LNCaP clone FGC (cell line): ENCODE data around the gene LATS1.
"Not testable (repeated sequence)": the region's sequence is repeated elsewhere in the genome, so short reads cannot be mapped to it uniquely, and the experiment has no call there.

Source experiments
- DNase-seq: peaks from one replicate; pipeline ENCODE4 v3.0.0-alpha.2; 2011; ENCODE audit warnings: low read depth
- H3K4me3 ChIP-seq: 2 replicates; pipeline ENCODE4 v1.5.1; 2011; ENCODE audit warnings: mild to moderate bottlenecking, low read depth, low read length, control low read depth
- TF ChIP-seq, protein P1 (sequence below): IDR thresholded peaks from 2 replicates; pipeline ENCODE4 v1.5.1; 2012; ENCODE audit warnings: mild to moderate bottlenecking; ENCODE audit not compliant: control insufficient read depth, insufficient read depth; ENCODE audit errors: extremely low read depth

The LATS1 gene

GRCh38 chr6:149694921-149695320 lies 23.0 kb downstream of the LATS1 start:
- TF ChIP-seq, protein P1, sequence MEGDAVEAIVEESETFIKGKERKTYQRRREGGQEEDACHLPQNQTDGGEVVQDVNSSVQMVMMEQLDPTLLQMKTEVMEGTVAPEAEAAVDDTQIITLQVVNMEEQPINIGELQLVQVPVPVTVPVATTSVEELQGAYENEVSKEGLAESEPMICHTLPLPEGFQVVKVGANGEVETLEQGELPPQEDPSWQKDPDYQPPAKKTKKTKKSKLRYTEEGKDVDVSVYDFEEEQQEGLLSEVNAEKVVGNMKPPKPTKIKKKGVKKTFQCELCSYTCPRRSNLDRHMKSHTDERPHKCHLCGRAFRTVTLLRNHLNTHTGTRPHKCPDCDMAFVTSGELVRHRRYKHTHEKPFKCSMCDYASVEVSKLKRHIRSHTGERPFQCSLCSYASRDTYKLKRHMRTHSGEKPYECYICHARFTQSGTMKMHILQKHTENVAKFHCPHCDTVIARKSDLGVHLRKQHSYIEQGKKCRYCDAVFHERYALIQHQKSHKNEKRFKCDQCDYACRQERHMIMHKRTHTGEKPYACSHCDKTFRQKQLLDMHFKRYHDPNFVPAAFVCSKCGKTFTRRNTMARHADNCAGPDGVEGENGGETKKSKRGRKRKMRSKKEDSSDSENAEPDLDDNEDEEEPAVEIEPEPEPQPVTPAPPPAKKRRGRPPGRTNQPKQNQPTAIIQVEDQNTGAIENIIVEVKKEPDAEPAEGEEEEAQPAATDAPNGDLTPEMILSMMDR, result no peak
- DNase-seq, result no peak
- H3K4me3 ChIP-seq, result no peak overlapping the region

GRCh38 chr6:149691201-149691600 lies 26.7 kb downstream of the LATS1 start:
- DNase-seq, result no peak
- H3K4me3 ChIP-seq, result no peak overlapping the region
- TF ChIP-seq, protein P1, result no peak

GRCh38 chr6:149686230-149686629 lies 31.7 kb downstream of the LATS1 start:
- no peak for DNase-seq
- H3K4me3 ChIP-seq, result no peak overlapping the region
- TF ChIP-seq, protein P1, result no peak

DNA sequence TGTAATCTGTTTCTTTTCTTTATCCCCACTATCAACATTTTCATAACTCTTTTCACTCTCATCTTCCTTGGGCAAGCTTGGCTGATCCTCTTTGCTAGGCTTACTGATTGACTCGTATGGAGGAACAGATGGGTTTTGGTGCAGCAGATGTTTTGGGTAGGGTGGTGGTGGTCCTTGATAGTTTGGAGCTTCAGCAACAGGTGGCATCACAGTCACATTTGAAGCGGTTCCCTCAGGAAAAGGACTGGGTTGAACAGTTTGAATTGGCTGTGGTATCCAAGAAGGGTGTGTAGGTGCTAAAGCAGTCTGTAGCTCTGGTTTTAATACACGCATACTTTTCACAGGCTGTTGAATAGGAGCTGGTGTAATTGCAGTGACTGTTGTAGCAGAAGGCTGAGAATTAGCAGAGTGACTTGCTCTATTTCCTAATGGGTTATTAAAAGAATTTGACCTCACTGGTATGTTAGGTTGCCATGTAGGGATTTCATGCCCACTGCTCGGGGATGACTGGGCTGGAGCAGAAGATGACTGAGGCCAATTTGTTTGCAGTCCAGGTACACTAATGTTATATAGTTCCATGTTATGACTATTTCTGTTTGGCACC lies 34.5 kb downstream of the LATS1 start:
- DNase-seq, result no peak
- no peak overlapping the region for H3K4me3 ChIP-seq
- TF ChIP-seq, protein P1, result no peak

- not testable (repeated sequence) for DNase-seq, H3K4me3 ChIP-seq
These were observed 36.1 kb downstream of the LATS1 start for GRCh38 chr6:149681845-149682244.

DNA sequence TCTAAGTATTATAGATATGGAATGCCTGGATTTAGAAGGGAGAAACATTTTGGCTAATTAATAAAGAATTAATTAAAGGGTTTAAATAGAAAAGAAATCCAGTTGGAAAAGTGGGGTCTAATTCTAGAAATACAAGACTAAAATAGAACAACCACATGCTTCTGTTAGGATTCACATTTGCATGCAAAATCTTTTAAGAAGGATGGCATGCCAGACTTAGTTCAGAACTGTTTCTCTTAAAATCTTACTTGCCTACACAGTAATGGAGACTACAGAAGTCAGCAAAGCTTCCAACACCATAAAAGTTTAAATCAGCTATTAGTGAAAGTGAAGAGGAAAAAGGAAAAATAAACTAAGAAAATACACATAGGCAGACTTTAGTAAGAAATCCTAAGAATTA lies 36.7 kb downstream of the LATS1 start:
- TF ChIP-seq, protein P1, result no peak
- no peak for DNase-seq
- H3K4me3 ChIP-seq, result no peak overlapping the region

DNA sequence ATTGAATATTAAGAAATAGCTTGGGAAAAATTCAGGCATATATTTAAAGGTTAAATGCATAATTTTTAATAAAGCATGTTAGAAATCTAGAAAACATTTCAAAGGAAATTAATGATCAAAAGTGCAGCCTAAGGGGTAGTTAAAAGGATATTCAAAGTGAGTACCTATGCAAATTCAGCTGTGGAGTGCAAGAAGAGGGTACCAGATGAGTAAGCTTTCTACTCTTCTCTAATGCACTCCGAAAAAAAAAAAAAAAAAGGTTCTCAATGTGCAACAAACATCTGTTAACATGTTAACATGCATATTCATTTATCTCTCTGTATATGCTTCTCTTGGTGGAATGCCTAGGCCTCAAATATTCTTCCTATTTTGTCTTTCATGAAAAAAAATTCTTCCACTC lies 37.4 kb downstream of the LATS1 start:
- TF ChIP-seq, protein P1, result no peak

DNA sequence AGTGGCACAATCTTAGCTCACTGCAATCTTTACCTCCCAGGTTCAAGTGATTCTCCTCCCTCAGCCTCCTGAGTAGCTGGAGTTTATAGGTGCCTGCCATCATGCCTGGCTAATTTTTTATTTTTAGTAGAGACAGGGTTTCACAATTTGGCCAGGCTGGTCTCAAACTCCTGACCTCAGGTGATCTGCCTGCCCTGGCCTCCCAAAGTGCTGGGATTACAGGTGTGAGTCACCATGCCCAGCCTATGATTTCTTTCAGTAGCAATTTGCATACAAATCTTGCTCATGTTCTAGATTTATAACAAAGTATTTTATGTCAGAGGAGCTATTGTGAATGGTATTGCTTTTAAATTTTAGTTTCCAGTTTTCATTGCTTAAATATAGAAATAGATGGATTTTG lies 45.6 kb downstream of the LATS1 start:
- not testable (repeated sequence) for DNase-seq, H3K4me3 ChIP-seq

More for the DNA sequence above, 37.4 kb downstream of the LATS1 start:
- no peak overlapping the region for H3K4me3 ChIP-seq
- no peak for DNase-seq
